GM21529 (cell line): ENCODE results near the gene KRTAP12-2.
"Not testable (repeated sequence)": the region's sequence is repeated elsewhere in the genome, so short reads cannot be mapped to it uniquely, and the experiment has no call there.

ENCODE experiments used
- ATAC-seq: cut with Tn5 transposase; IDR thresholded peaks from one replicate; pipeline ENCODE4 v1.9.1; 2021; ENCODE audit not compliant: unreplicated experiment

Gene KRTAP12-2

DNA sequence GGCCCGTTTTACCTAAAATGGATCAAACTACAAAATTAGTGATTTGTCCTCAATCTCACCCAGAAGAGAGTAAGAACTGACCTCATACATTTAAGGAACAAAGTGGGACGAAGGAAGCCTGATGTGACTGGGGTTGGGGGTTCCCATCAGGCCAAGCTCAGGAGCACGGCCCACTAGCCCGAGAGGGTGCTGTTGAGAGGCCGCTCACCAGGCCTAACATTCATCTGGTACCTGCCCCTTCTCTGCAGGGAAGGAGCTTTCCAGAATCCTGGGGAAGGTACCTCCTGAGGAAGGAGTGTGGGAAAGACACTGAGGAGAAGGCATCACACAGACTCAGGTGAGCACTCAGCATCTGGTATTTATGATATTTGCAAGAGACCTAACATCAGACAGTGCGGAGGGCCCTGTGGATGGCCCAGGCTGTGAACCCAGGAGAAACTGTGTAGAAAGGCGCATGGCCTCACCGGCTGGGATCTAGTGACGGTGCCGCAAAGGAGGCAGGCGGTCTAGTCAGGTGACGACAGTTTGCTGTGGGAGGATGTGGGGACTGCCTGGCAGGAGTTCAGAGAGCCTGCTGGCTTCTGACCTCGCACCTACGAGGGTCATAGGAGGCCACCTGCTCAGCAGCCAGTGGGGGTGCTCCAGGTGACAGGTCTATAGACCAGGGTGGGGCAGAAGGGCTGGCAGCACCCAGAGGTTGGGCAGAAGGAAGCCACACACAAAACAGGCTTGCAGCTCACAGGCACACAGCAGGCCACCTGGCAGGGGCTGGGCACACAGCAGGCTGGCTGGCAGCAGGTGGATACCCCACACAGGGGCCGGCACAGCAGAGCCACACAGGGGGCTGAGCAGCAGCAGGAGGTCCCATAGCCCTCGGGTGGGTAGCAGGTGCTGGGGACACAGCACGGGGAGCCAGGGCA, 12.8 kb downstream of the KRTAP12-2 start:
- ATAC-seq: no peak

- ATAC-seq: no peak
These were observed 13.6 kb downstream of the KRTAP12-2 start for GRCh38 chr21:44653123-44653522.

- ATAC-seq: no peak
These were observed 15.6 kb downstream of the KRTAP12-2 start for GRCh38 chr21:44650973-44651675.

DNA sequence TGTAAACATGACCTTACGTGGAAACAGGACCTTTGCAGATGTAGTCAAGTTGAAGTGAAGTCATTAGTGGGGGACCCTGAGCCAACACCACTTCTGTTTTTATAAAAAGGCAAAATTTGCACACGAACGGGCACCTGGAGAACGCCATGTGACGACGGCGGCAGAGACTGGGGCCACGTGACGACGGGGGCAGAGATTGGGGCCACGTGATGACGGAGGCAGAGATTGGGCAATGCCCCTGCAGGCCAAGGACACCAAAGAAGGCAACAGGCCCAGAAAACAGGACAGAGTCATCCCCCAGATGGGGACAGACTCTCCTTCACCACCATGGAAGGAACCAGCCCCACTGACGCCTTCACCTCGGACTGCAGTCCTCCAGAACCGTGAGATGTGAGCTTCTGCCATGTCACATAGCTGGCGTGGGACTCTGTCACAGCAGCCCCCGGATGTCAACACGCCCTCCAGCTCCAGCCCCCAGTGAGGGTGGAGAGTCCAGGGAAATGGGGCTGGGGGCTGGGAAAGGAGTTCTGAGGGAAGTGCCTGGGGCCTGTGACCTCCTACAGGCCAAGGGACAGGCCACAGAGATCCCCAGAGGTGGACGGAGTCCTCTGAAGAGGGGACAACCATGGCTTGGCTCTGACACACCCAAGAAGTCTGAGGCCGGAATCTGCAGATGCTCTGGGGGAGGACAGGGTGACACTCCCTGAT, 16.3 kb downstream of the KRTAP12-2 start:
- no peak for ATAC-seq

- ATAC-seq: no peak
These were observed 17.1 kb downstream of the KRTAP12-2 start for GRCh38 chr21:44649521-44650100.

DNA sequence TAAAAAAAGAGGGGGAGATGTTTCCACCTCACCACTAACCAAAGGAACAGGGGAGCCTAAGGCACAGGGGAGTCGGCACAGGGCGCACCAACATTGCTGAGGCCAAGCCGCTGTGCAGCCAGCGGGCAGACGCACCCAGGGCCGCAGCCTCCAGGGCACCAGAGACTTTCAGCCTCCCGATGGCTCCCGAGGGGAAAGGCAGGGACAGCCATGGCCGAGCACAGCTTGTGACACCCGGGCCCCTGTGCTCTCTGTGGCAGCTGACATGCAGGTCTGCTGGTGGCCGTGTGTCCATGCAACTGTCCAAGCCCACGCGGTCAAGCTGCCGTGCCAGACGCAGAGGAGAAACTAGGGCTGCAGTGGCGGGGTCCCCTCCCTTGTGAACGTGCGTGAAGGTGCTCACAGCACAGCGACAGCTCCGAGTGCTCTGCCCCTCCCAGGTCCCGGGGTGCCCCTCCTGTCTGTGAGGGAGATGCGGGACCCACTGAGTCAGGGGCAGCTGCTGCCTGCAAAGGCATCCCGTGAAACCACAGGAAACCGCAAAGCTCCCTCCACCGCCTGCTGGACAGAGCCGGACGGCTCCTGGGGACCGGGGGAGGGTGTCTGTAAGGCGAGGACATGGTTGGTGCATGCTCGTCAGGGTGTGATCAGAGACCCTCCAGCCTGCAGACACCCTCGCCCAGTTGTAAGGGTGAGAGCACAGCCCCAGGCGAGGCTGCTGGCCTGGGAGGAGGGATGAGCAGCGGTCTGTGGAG, 18.0 kb downstream of the KRTAP12-2 start:
- ATAC-seq: no peak

DNA sequence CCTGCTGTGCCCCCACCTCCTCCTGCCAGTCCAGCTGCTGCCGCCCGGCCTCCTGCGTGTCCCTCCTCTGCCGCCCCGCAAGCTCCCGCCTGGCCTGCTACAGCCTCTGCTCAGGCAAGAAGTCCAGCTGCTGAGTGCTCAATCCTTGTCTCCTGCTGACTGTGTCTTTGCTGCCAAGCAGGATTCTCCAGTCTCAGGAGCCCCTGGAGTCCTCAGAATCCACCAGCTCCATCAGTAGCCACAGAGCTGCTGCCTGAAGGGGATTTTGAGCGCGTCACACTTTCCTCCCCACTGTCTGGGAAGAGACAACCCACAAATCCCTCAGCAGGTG, 19.5 kb downstream of the KRTAP12-2 start:
- no peak for ATAC-seq

- ATAC-seq: not testable (repeated sequence)
These were observed 20.1 kb downstream of the KRTAP12-2 start, which contains the start of gene KRTAP10-11 for GRCh38 chr21:44646366-44647221. TSS of gene KRTAP10-11 (plus strand) at chr21:44646414. CDS start at chr21:44646459, 45 bp downstream.

DNA sequence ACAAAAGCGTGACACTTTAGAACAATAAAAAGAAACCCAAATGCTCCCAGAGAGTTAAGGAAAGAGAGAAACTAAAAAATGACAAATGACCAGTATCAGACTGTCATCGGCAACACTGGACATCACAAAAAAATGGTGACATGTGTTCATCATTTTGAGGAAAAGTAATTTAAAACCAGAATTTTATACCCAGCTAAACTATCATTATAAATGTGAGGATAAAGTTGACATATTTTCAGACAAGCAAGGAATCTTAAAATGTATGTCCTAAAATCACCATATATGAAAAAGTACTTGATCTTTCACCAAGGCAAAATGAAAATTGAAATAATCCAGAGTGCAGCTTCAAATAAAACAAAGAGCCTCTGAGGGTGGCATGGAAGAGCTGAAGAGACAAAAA, 21.8 kb downstream of the KRTAP12-2 start:
- ATAC-seq: no peak

DNA sequence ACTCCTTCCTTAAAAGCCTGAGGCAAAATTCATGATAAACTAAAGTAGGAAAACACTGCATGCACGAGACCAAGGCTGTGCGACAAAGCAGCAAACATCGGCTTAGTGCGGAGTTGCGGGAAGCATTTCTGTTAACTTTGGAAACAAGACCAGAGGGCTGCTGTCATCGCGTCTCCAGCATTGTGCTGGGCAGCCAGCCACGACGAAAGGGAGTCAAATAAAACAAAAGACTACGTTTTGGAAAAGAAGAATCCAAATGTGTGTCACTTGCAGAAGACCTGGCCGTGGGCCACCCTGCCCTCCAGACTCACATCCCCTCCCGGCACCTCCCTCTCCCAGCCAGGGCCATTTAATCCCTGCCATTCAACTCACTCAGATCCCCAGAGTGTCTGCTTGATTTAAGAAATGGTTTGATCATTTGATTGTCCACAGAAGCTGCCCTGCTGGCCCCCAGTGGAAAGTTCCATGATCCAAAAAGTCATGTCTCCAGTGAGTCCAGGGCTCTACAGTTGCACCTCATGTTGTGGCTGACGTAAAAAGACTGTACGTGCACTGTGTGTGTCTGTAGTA, 22.9 kb downstream of the KRTAP12-2 start:
- ATAC-seq: no peak

- ATAC-seq: no peak
These were observed 26.0 kb downstream of the KRTAP12-2 start for GRCh38 chr21:44640761-44641160.

DNA sequence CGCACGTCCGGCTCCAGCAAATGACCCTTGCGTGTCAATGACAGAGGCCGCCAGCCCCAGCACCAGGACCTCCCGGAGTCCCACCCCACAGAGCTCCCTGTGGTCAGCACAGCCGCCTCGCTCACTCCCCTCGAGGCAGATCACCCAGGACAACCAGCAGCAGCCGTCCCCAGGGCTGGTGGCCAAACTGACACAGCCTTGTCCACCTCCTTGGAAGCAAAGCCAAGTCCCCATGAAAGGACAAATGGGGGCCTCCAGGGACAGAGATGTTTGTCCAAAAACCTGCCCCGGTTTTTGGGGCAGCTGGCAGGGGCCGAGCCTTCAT, 27.4 kb downstream of the KRTAP12-2 start:
- ATAC-seq: no peak

DNA sequence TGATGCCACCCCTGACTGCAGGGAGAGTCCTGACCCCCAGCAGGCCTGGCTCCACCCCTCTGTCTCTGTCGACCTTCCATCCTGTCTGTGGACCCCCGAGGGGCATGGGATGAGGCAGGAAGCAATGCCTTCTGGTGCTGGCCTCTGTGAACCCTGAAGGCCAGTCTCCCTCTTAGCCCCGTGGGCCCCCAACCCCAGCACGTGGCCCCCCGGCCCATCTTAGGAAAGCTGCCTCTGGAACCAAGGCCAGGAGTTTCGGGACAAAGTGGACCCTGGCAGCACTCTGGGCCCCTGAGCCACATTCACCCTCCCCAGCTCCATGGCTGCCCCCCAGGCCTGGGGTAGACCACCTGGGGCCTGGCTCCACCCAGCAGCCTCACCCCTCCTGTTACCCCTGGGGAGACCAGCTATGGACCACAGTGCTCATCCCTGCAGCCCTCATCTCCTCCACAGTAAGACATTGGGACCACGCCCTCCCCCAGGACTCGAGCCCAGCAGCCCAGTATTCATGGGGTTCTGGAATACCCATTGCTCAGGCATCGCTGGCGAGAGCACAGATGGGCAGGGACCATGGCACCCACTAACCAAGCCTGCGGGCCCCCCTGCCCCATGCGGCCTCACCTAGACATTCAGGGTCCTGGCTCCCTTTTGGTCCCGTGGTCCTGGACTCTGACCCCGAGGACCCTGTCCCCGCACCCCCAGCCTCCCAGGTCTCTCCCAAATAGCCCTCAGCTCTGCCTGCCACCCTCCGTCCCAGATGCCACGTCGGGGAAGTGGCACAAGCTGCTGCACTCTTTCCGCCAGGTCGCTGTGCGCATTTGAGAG, 28.0 kb downstream of the KRTAP12-2 start:
- not testable (repeated sequence) for ATAC-seq

GRCh38 chr21:44637851-44638348, 28.8 kb downstream of the KRTAP12-2 start:
- not testable (repeated sequence) for ATAC-seq

DNA sequence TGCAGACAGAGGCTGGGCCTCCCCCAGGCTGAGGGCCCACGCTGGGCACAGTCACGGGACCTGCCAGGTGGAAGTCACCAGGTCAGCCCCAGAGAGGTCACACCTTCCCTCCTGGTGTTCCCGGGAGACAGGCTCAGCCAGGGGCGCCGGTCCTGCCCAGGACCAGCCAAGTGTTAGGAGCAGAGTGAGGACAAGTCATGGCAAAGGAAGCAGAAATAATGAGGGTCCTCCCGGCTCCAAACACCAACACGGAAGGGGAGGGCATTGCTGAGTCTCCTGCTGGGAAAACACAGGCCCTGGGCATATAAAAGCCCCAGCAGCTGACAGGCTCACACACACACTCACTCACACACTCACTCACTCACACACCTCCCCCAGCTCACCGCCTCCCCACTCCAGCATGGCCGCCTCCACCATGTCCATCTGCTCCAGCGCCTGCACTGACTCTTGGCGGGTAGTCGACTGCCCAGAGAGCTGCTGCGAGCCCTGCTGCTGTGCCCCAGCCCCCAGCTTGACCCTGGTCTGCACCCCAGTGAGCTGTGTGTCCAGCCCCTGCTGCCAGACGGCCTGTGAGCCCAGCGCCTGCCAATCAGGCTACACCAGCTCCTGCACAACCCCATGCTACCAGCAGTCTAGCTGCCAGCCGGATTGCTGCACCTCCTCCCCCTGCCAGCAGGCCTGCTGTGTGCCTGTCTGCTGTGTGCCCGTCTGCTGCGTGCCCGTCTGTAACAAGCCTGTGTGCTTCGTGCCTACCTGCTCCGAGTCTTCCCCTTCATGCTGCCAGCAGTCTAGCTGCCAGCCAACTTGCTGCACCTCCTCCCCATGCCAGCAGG, 29.5 kb downstream of the KRTAP12-2 start, which contains the start of gene KRTAP10-10:
Gene KRTAP10-10, plus strand, starts transcription at position 339 of the 833 bp plus-strand sequence. Its CDS starts 62 bp downstream, at position 401.
- ATAC-seq: no peak

GRCh38 chr21:44636209-44637017, 30.3 kb downstream of the KRTAP12-2 start:
- ATAC-seq: no peak
